Measurements from ENCODE around the gene SPSB1.

DNA sequence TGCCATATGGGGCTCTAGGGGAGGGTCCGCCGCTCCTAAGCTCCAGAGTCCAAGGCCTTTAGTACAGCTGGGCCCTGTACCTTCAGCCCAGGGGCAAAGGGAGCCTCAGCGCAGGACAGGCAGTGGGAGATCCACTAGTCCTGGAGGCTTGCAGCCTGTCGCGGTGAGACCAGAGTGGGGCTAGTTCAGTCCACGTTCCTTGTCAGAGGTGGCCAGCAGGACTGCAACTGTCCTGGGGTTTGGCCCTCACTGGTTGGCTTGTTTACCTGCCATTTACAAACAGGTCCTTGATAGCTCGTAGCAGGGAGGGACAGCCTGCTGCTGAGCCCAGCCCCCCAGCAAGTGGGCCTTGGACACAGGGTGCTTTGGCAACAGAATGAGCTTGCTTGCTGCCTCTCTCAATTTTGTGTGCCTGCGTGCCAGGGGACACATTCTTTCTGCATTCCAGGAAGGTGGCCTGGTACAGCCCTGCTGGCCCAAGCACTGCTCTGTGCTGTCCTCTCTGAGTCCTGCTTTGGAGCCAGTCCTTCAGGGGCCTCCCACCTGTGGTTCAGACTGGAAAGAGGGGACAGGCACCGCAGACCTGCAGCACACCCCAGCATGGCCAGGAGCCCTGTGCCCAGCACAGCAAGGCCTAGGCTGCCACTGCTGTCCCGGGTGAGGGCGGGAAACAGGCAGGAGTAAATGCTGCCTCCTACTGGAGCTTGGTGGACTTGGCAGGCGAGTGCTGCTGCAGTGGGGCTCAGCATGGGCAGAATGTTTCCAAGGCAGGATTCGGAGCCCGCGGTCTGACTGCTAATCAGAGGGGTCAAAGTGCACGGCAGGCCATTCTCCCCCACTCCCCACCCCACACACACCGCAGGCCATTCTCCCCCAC is 42.9 kb upstream of the SPSB1 start:
- TF ChIP-seq, protein P1, sequence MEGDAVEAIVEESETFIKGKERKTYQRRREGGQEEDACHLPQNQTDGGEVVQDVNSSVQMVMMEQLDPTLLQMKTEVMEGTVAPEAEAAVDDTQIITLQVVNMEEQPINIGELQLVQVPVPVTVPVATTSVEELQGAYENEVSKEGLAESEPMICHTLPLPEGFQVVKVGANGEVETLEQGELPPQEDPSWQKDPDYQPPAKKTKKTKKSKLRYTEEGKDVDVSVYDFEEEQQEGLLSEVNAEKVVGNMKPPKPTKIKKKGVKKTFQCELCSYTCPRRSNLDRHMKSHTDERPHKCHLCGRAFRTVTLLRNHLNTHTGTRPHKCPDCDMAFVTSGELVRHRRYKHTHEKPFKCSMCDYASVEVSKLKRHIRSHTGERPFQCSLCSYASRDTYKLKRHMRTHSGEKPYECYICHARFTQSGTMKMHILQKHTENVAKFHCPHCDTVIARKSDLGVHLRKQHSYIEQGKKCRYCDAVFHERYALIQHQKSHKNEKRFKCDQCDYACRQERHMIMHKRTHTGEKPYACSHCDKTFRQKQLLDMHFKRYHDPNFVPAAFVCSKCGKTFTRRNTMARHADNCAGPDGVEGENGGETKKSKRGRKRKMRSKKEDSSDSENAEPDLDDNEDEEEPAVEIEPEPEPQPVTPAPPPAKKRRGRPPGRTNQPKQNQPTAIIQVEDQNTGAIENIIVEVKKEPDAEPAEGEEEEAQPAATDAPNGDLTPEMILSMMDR (IDR thresholded peaks at IDR 0.05): peak in 3 of 4 experiments; percentile 42 to 46 (median 46)
- TF ChIP-seq POLR2A (IDR thresholded peaks at IDR 0.05): no peak

All from uterus (tissue), 2 donors.